HUDEP-2 (cell line): Measurements from ENCODE around the gene FBXO39.
"Not testable (repeated sequence)": the region's sequence is repeated elsewhere in the genome, so short reads cannot be mapped to it uniquely, and the experiment has no call there.

ENCODE experiments used
- DNase-seq, 76 experiments: peaks; one replicate each; lab custom pipeline; 2025; ENCODE audit not compliant: unreplicated experiment in 76 of 76; lab: John Stamatoyannopoulos, UW

FBXO39 gene

DNA sequence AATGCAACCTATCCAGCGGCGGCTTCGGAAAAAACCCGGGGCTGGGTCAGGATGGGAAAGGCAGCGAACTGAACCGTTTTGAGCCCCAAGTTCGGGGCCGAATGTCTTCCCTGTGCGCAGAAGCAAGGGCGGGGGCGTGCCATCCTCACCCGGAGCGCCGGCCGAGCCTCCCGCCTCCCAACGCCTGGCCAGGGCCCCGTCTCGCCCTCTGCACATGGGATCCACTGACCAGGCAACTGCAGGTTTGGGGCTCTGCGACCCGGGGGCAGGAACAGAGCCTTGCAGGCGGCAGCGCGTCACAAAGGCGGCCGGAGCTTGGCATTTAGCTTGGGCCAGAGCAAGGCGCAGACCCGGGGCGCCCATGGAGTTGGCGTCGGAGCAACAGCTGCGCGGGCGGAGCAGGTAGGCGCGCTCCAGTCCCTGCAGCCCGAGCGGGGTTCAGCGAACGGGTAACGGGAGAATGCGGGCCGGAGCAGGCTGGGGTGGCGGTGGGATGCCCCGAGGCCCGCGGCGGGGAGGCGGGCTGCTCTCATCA, at the start of gene FBXO39:
TSS of gene FBXO39 (plus strand) at position 345 of the 535 bp plus-strand sequence. CDS start 3,654 bp downstream, outside the sequence.
- DNase-seq: no peak

DNA sequence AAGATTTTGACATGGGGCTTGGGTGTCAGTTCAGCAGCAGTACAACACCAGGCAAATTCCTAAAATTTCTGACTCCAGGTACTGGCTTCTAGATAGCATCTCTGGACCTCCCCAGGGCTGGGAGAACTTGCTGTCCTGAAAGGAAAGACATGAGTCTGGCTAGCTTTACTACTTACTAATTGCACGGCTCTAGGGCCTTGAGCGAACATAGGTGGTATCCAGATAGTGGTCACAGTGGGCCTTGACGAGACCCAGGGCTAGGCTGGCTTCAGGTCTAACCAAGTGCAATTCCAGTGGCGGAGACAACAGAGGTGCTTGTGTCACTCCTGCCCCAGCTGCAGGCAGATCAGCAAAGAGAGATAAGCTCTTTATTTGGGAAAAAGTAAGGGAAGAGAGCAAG, 46.5 kb upstream of the FBXO39 start:
- DNase-seq: no peak

DNA sequence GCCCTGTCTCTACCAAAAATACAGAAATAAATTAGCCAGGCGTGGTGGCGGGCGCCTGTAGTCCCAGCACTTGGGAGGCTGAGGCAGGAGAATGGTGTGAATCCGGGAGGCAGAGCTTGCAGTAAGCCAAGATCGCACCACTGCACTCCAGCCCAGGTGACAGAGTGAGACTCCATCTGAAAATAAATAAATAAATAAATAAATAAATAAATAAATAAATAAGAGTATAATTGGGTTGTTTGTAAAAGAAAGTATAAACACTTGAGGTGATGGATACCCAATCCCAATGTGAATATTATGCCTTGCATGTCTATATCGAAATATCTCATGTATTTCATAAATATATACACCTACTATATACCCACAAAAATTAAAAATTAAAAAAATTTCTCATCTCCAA, 29.4 kb upstream of the FBXO39 start:
- not testable (repeated sequence) for DNase-seq

DNA sequence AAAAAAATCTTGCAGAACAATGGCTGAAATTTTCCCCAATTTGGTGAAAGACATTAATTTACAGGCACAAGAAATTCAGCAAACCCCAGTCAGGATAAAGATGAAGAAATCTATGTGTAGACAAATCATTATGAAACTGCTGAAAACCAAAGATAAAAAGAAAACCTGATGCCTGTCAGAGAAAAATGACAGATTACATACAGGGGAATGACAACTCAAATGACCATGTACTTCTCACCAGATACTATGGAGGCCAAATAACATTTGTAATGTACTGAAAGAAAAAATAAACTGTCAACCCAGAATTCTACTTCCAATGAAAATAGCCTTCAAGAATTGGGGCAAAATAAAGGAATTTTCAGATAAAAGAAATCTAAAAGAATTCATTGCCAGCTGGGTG, 27.4 kb upstream of the FBXO39 start:
- DNase-seq: no peak

DNA sequence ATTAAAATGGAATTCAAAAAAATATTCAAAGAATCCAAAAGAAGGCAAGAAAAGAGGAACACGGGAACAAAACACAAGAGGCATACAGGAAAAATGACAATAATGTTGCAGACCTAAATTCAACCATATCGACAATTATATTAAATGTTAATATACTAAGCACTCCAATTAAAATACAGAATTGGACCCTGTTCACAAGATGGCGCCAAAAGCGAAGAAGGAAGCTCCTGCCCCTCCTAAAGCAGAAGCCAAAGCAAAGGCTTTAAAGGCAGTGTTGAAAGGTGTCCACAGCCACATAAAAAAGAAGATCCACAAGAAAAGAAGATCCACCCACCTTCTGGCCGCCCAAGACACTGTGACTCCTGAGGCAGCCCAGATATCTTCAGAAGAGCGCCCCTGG, 26.5 kb upstream of the FBXO39 start:
- DNase-seq: peak in 2 of 76 experiments; percentile 2 to 10

DNA sequence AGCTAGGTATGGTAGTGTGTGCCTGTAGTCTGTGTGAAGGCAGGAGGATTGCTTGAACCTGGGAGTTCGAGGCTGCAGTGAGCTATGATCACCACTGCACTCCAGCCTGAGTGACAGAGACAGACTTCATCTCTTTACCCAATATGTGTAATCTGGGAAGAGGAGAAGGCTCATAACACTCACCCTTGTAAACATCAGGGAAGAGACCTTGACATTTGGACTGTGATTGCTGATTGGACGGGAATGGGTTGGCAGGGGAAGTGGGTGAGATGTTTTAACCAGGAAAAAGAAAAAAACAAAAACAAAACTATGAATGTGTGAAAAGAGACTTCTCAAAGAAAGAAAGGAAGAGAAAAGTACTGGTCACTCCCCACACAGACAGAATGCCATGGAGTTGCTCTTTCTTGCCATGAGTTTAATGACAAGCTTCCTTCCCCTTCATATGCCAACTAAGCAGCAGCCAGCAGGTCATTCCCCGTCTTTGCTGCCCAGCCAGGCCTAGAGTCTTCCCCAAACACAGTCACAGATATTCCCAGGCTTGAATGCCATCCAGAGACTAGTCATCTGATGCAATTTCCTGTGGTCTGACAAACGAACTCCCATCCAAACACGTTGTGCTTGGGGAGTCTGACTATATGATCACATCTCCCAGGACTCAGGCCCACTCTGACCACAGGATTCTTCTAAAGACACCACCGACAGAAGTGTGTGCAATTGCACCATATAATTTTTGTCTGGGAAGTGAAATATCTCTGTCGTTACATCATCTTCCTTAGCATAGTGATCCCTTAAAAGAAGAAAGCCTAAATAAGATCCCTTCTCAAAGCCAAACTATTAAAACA, 23.7 kb upstream of the FBXO39 start:
- DNase-seq: no peak

DNA sequence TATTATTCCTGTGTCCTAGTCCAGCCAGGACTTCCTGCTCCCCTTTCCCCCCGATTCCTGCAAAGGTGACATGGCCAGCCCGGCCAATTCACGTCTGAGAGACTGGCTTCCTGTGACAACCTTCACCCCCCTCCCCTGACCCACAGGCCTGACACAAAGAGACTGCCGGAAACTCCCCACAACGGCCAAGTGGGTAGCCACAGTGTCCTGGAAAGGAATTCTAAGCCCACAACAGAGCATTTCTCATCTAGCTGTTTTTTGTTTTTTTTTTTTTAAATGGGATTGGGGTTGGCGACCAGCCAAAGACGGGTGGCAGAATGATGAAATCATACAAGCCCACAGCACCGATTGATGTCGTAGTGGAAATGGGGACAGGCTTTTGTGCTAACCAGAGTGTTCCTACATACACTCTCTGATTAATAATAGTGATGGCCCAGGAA, 23.0 kb upstream of the FBXO39 start:
- no peak for DNase-seq

DNA sequence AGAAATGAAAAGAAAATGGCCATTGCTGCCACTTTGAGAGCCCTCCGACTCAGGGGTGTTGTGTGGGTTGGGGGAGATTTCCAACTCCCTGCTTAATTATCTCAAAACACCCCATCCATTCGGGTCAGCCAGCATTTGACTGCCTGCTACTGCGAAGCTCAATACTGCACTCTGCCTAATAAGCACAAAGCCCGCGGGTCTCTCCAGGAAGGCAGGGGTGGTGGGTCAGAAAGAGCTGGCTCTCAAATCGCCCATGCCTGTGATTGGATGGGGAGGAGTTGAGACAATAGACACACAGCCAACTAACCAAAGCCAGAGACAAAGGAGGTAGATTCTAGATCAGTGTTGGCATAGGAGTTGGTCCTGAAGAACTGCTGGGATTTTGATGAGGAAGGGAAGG, 22.5 kb upstream of the FBXO39 start:
- DNase-seq: no peak

DNA sequence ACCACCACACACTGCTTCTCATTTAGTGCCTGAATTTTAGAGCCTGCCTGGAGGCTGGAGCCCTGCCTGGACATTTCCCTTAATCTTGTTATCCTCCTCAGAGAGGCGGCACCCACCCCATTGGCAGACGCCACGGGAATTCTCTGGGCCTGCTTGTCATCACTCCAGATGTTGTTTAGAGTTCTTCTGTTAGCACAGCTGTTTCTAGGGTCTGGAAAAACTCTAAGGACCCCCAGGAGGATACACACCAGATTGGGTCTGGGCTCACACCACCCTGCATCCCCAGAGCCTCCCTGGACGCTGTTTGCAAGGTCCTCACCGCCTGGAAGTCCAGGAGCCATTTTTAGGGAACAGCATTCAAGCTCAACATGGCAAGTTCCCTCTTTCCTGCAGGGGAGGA, 20.7 kb upstream of the FBXO39 start:
- DNase-seq: peak in 1 of 76 experiments; percentile 1

DNA sequence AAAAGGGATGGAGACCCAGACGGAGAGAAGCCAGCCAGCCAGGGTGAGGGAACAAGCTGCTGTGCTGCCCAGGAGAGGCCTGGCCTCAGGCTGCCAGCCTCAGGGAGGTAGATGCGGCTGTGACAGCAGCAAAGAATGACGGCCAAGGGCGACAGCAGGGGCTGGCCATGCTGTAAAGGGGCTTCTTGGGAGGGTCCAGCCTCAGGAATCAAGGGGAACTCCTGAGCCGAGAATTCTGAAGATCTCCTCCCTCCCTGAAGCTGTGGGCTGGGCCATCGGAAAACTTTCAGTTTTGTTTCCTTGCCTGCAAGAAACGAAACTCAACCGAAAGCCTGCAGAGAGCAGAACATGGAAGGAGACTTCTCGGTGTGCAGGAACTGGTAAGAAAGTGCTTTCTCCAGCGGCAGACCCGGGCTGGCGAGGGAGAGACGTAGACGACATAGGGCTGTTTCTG, 20.3 kb upstream of the FBXO39 start, which contains the start of gene XAF1:
TSS of gene XAF1 (plus strand) at position 316 of the 454 bp plus-strand sequence. CDS start at position 349, 33 bp downstream.
- peak in 5 of 76 experiments; percentile 6 to 24 (median 13) for DNase-seq

DNA sequence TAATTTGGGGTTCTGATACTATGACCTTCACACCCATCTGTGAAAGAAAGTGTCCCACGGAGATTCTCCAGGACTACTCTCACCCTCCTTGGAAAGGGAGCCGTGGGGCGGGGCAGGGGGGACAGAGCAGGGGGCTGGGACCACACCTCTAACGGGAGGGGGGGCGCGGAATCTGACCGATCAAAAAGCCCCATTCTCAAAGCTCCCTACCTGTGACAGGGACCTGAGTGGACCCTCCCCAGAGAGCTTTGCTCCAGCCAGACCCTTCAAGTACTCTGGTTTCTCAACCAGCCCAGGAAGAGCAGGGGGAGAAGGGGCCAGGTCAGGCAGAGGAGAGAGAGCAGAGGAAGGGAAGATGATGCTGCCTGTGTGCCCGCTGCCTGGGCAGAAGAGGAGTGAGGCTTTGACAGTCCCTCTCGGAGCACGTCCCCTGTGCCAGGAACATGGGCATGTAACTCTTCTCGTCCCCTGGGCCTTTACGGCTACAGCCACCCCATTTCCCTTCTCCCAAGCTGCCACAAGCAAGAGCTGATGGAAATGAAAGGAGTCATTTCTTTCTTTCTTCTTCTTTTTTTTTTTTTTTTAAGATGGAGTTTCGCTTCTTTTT, 19.5 kb upstream of the FBXO39 start:
- DNase-seq: no peak

DNA sequence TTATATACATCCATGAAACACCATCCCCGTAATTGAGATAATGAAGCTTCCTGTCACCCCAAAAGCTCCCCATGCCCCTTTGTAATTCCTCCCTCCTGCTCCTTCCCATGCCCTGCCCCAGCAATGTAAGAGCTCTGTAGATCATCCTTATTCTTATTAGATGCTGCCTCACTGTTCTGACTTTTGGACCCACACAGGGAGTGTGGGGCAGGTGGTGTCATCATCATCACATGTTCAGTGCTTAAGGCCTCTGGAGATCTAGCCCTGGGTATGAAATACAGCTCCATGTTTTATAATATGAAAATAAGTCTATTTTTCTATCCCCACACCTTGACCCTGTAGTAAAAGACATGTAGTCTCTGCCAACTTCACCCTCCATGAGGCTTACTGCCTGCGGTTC, 18.3 kb upstream of the FBXO39 start:
- DNase-seq: no peak

DNA sequence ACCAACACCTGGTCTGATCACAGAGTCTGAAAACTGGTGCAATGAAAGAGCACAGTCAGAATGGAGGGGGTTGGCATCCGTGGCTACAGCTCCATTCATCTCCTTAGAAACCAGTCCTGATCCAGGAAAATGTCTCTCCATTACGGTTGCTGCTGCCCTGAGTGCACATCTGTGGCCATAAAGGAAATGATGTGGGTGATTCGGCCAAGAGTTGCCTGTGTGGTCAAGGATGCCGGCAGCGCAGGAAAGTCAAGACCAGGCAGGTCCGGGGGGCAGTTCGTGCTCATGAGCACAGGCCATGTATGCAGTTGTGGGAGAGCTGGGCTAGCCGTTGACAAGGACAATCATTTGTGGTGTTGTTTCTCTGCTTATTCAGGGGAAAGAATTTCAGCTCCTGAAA, 14.2 kb upstream of the FBXO39 start:
- DNase-seq: no peak

DNA sequence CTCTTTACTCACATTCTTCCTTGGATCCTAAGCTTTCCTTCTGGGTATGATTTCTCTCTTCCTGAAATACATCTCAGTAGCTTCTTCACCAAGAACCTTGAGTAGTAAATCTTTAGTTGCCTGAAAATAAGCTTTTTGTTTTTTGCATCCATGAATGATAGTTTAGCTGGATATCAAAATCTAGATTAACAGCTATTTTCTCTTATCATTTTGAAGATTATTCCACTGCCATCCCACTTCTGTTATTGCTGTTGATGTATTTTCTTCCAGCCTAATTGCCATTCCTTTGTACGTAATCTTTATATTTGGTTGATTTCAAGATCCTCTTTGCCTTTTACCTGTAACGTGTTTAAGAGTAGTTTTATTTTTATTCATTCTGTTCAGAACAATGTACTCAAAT, 7.6 kb upstream of the FBXO39 start:
- no peak for DNase-seq

DNA sequence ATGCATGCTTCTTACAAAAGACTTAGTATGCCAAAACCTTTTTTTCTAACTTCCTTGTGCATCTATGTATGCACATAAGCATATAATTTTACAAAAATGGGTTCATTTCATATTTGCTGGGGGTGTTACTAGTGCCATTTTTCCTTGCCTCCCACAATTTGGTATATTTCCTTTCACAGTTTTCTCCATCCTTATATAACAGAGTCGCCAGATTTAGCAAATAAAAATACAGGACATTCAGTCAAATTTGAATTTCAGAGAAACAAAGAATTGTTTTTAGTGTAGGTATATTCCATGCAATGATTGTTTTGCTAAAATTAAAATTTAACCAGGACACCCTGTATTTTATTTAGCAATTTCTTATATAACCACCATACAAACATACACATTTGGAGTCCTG, 4.0 kb upstream of the FBXO39 start:
- no peak for DNase-seq

DNA sequence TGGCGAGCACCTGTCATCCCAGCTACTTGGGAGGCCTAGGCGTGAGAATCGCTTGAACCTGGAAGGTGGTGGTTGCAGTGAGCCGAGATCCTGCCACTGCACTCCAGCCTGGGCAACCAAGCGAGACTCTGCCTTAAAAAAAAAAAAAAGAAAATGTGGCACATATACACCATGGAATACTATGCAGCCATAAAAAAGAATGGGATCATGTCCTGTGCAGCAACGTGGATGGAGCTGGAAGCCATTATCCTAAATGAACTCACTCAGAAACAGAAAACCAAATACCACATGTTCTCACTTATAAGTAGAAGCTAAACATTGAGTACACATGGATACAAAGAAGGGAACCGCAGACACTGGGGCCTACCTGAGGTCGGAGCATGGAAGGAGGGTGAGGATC, 1.1 kb upstream of the FBXO39 start:
- not testable (repeated sequence) for DNase-seq

DNA sequence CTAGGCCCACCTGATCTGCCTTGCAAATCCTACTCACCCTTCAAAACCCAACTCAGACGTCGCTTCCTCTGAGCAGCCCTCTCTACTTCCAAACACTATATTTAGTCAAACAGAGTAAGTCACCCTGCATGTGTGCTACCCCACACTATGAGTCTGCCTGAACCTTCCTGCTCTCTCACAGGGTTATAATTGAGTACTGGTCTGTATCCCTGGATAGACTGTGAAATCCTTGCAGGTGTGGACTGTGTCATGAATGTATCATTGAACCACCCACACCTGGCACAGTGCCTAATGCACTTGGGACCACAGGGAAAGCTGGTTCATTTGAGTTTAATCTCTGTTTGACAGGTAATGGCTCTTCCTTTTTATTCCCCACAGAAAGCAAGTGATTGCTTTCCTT, 3.4 kb downstream of the FBXO39 start:
- DNase-seq: no peak

DNA sequence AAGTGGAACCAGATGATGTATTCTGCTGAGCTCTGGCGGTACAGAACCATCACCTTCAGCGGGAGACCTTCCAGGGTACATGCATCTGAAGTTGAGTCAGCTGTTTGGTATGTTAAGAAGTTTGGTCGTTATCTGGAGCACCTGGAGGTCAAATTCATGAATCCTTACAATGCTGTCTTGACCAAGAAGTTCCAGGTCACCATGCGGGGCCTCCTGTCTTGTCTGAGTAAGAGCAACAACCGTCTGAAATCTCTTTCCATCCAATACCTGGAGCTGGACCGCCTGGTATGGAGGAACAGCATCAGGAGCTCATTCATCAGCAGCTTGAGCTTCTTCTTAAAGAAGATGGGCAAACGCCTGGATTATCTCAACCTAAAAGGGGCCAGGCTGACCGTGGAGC, 4.0 kb downstream of the FBXO39 start:
- no peak for DNase-seq

DNA sequence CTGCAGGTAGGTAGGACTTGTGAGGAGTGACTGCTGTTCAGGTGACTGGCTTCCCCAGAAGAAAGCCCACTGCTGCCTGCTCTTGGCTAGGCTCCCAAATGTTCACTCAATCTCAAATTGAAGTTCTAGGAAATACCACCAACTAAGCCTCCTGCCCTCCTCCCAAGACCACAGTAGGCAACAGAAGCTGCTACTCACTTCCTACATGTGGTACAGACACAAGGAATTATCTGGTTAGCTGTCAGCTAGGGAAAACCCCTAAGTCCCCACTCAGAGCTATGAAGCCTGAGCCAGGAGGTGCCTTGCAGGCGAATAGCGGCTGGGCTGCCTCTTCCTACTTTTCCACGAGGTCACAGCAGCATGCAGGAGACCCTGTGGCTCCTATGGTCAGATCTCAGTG, 4.9 kb downstream of the FBXO39 start:
- DNase-seq: no peak

DNA sequence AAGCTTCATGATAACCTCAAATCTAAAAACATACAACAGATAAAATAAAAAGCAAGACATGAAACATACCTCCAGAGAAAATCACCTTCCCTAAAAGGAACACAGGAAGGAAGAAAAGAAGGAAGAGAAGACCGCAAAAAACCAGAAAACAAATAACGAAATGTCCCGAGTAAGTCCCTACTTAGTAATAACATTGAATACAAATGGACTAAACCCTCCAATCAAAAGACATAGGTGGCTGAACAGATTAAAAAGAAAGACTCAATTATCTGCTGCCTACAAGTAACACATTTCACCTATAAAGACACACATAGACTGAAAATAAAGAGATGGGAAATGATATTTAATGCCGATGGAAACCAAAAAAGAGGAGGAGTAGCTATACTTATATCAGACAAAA, 6.2 kb downstream of the FBXO39 start:
- DNase-seq: no peak

DNA sequence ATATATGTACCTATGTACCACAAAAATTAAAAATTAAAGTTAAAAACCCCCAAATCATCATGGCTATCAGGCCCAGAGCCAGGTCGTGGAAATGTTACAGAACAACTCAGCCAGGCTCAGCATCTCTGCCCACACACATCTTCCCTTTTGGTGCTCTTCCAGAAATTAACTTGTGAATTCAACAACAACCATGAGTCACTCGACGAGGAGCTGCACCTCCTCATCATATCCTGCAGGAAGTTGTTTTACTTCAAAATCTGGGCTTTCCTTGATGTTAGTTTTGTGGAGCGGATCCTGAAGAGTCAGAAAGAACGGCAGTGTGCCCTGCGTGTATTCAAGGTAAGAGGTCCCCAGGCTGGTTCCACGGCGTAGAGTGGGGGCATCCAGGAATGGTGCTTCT, 10.6 kb downstream of the FBXO39 start:
- no peak for DNase-seq
